KMS-11 (cell line): ENCODE results near the gene SULT1A1.

Experiments
- H2AFZ ChIP-seq: fragments of 200-600 bp; sonication (generic); 2 replicates; pipeline ENCODE4 v1.6.1; 2016; ENCODE audit warnings: antibody characterized with exemption, mixed run types, low read depth
- H3K27ac ChIP-seq: fragments of 200-600 bp; sonication (generic); 2 replicates; pipeline ENCODE4 v1.6.1; 2016; ENCODE audit warnings: mild to moderate bottlenecking, mixed run types
- H3K27me3 ChIP-seq: fragments of 200-600 bp; sonication (generic); 2 replicates; pipeline ENCODE4 v1.6.1; 2017; ENCODE audit warnings: mild to moderate bottlenecking, low read depth, mixed run types, moderate library complexity; ENCODE audit not compliant: insufficient read depth
- H3K36me3 ChIP-seq: fragments of 200-600 bp; sonication (generic); 2 replicates; pipeline ENCODE4 v1.6.1; 2017; ENCODE audit warnings: mild to moderate bottlenecking, mixed run types; ENCODE audit not compliant: insufficient read depth
- H3K4me1 ChIP-seq: fragments of 200-600 bp; sonication (generic); 2 replicates; pipeline ENCODE4 v1.6.1; 2016; ENCODE audit warnings: mild to moderate bottlenecking, low read depth, mixed run types; ENCODE audit not compliant: poor library complexity, severe bottlenecking
- H3K4me2 ChIP-seq: fragments of 200-600 bp; sonication (generic); 2 replicates; pipeline ENCODE4 v1.7.0; 2016; ENCODE audit warnings: mild to moderate bottlenecking, mixed run types
- H3K4me3 ChIP-seq: fragments of 200-600 bp; sonication (generic); IDR thresholded peaks from 2 replicates; pipeline ENCODE4 v1.6.1; 2017; ENCODE audit warnings: low read depth, low read length, mixed read lengths; ENCODE audit not compliant: insufficient read depth
- H3K79me2 ChIP-seq: fragments of 200-600 bp; sonication (generic); 2 replicates; pipeline ENCODE4 v1.6.1; 2016; ENCODE audit warnings: low read depth, mixed run types; ENCODE audit not compliant: insufficient read depth
- H3K9ac ChIP-seq: fragments of 200-600 bp; sonication (generic); 2 replicates; pipeline ENCODE4 v1.6.1; 2016; ENCODE audit warnings: mild to moderate bottlenecking, mixed run types
- H4K20me1 ChIP-seq: fragments of 200-600 bp; sonication (generic); 2 replicates; pipeline ENCODE4 v1.6.1; 2016; ENCODE audit warnings: mild to moderate bottlenecking, mixed run types; ENCODE audit not compliant: insufficient read depth
- TF ChIP-seq, protein P1 (sequence below): fragments of 200-600 bp; sonication (generic); conservative IDR thresholded peaks from 2 replicates; pipeline ENCODE4 v1.6.1; 2017; ENCODE audit warnings: low read depth, mild to moderate bottlenecking, antibody characterized with exemption, low read length, moderate library complexity, mixed read lengths

The SULT1A1 gene

DNA sequence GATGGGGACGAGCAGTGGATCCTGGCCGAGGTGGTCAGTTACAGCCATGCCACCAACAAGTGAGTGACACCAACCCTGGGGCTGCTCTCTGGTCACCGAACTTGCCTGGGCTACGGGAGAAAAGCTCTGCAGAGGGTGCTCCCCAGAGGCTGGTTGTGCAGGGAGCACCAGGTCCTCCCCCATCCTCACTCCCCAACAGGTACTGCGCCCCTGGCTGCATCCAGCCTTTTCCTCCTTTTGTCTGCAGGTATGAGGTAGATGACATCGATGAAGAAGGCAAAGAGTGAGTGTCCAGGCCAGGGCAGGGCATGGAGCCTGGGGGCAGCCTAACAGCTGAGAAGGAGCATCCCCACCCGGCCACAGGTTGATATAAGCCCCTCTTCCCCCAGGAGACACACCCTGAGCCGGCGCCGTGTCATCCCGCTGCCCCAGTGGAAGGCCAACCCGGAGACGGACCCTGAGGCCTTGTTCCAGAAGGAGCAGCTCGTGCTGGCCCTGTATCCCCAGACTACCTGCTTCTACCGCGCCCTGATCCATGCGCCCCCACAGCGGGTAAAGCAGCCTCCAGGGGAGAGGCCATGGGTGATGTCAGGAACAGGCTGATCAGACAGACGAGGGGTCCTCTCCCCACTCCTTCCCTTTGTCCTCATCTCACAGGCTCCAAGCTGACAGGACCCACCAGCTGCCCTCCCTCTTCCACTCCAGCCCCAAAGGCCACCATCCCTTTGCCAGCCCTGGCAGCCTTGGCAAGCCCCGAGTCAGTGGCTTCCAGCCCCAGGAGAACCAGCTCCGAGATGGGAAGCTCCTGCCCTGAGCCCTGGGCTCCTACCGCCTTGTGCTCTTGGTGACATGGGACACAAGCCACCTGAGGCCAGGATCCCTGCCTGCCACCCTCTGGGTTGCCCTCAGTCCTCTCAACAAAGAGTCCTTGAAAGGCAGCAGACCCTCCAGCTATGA is 19.2 kb downstream of the SULT1A1 start:
- TF ChIP-seq, protein P1, sequence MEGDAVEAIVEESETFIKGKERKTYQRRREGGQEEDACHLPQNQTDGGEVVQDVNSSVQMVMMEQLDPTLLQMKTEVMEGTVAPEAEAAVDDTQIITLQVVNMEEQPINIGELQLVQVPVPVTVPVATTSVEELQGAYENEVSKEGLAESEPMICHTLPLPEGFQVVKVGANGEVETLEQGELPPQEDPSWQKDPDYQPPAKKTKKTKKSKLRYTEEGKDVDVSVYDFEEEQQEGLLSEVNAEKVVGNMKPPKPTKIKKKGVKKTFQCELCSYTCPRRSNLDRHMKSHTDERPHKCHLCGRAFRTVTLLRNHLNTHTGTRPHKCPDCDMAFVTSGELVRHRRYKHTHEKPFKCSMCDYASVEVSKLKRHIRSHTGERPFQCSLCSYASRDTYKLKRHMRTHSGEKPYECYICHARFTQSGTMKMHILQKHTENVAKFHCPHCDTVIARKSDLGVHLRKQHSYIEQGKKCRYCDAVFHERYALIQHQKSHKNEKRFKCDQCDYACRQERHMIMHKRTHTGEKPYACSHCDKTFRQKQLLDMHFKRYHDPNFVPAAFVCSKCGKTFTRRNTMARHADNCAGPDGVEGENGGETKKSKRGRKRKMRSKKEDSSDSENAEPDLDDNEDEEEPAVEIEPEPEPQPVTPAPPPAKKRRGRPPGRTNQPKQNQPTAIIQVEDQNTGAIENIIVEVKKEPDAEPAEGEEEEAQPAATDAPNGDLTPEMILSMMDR, result no peak
- Histone ChIP-seq H3K9ac (no peak overlapping the region), H3K27ac (no peak overlapping the region), H3K4me1 (no peaks in the 10 kb centered on the region), H3K36me3 (no peaks in the 10 kb centered on the region), H3K4me2 (no peak overlapping the region), H4K20me1 (no peaks in the 10 kb centered on the region), H3K27me3 (no peaks in the 10 kb centered on the region), H3K4me3 (no peak overlapping the region), H2AFZ (no peak overlapping the region), H3K79me2 (no peaks in the 10 kb centered on the region)

DNA sequence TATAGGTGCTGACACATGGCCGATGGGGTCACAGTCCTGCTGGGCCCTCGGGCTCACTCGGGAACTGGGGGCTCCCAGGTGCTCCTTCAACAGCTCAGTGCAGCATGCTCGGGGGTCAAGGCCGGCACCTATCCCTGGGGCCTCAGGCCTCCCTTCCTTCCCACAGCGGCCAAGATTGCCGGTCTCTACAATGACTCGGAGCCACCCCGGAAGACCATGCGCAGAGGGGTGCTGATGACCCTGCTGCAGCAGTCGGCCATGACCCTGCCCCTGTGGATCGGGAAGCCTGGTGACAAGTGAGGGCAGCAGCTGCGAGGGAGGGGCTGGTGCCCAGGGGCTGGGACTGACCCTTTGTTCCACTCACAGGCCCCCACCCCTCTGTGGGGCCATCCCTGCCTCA is 19.9 kb downstream of the SULT1A1 start:
- no peak overlapping the region for H3K9ac ChIP-seq
- no peaks in the 10 kb centered on the region for H3K4me1 ChIP-seq
- H3K4me2 ChIP-seq, result no peak overlapping the region
- no peak overlapping the region for H3K4me3 ChIP-seq
- H3K79me2 ChIP-seq, result no peaks in the 10 kb centered on the region
- TF ChIP-seq, protein P1, result no peak
- no peaks in the 10 kb centered on the region for H3K36me3 ChIP-seq
- no peaks in the 10 kb centered on the region for H3K27me3 ChIP-seq
- H4K20me1 ChIP-seq, result no peaks in the 10 kb centered on the region
- H2AFZ ChIP-seq, result no peak overlapping the region
- no peak overlapping the region for H3K27ac ChIP-seq

DNA sequence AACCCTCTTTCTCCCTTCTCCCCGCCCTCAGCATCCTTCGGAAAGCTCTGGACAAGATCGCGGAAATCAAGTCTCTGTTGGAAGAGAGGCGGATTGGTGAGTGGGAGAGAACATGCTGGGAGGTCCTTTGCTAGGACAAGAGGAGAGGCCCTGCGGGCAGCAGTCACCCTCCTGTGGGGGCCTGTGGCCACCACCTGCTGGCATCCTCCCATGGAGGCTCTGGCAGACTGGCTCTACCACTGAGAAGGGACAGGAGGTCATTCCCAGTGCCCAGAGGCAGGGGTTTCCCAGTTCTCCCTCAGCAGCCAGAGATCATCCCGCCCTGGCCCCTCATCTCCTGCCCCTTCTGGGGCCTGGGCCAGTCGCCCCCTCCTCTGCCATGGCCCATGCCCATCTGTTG is 20.8 kb downstream of the SULT1A1 start:
- no peaks in the 10 kb centered on the region for H3K4me1 ChIP-seq
- H3K27ac ChIP-seq, result no peak overlapping the region
- no peaks in the 10 kb centered on the region for H4K20me1 ChIP-seq
- TF ChIP-seq, protein P1, result no peak
- H3K36me3 ChIP-seq, result no peaks in the 10 kb centered on the region
- no peaks in the 10 kb centered on the region for H3K79me2 ChIP-seq
- H3K4me3 ChIP-seq, result no peak overlapping the region
- no peak overlapping the region for H3K9ac ChIP-seq
- no peak overlapping the region for H2AFZ ChIP-seq
- H3K4me2 ChIP-seq, result no peak overlapping the region
- H3K27me3 ChIP-seq, result no peaks in the 10 kb centered on the region

DNA sequence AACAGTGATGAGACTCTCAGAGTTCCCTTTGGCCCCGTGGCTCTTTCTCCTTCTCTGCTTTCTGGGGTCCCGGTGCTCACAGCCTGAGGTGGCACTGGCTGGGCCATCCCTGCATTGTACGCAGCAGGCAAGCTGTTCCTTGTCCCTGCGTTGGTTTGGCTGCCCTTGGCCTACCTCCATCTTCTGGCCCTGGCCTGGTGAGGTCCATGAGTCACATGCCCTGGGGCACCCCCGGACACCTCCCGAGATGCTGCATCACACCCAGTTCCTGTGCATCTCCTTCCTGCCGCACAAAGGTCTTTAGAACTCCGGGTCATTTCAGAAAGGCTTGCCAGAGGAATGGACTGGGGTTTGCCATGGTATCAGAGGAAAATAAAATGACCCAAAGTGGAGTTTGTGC is 22.5 kb downstream of the SULT1A1 start:
- Histone ChIP-seq H3K9ac (no peak overlapping the region), H4K20me1 (no peaks in the 10 kb centered on the region), H3K4me1 (no peaks in the 10 kb centered on the region), H3K27ac (no peak overlapping the region), H3K4me3 (no peak overlapping the region), H2AFZ (no peak overlapping the region), H3K4me2 (no peak overlapping the region), H3K79me2 (no peaks in the 10 kb centered on the region), H3K36me3 (no peaks in the 10 kb centered on the region), H3K27me3 (no peaks in the 10 kb centered on the region)
- TF ChIP-seq, protein P1, result no peak
